Neural cell (in vitro differentiated cells): Measurements from ENCODE around the gene TCHH. TPM values are rescaled to one million over a fixed set of nuclear protein-coding genes. Genes with fewer than 3 reads are reported as not detected.

Experiments used
- H2AFZ ChIP-seq: fragments of 200-600, 300-800 bp; sonication (generic), shearing (Covaris generic); 2 replicates; pipeline ENCODE4 v1.6.0; 2014; ENCODE audit warnings: low read depth, mild to moderate bottlenecking, antibody characterized with exemption, low read length, moderate library complexity
- H3F3A ChIP-seq: fragments of 200-600 bp; shearing (Covaris generic); 2 replicates; pipeline ENCODE4 v1.6.1; 2016; ENCODE audit warnings: mild to moderate bottlenecking, moderate library complexity, mixed read lengths, antibody characterized with exemption, low read length; ENCODE audit not compliant: insufficient read depth, poor library complexity, severe bottlenecking
- H3K27ac ChIP-seq: fragments of 200-600, 300-800 bp; sonication (generic), shearing (Covaris generic); 2 replicates; pipeline ENCODE4 v1.5.1; 2014; ENCODE audit warnings: mild to moderate bottlenecking, low read length, moderate library complexity
- H3K27me3 ChIP-seq: fragments of 300-800, 200-600 bp; sonication (generic), shearing (Covaris generic); 2 replicates; pipeline ENCODE4 v1.6.0; 2014; ENCODE audit warnings: mild to moderate bottlenecking, low read depth, low read length, moderate library complexity; ENCODE audit not compliant: insufficient read depth
- H3K36me3 ChIP-seq: fragments of 300-800, 200-600 bp; sonication (generic), shearing (Covaris generic); 2 replicates; pipeline ENCODE4 v1.5.1; 2014; ENCODE audit warnings: mild to moderate bottlenecking, antibody characterized with exemption, low read length, moderate library complexity; ENCODE audit not compliant: insufficient read depth
- H3K4me2 ChIP-seq: fragments of 300-800, 200-600 bp; sonication (generic), shearing (Covaris generic); 2 replicates; pipeline ENCODE4 v1.6.0; 2014; ENCODE audit warnings: mild to moderate bottlenecking, low read length
- H3K4me3 ChIP-seq: fragments of 300-800, 200-600 bp; sonication (generic), shearing (Covaris generic); 2 replicates; pipeline ENCODE4 v1.5.1; 2014; ENCODE audit warnings: mild to moderate bottlenecking, low read length, moderate library complexity
- H3K79me2 ChIP-seq: fragments of 200-600 bp; shearing (Covaris generic); replicated peaks from 2 replicates; pipeline ENCODE4 v1.6.0; 2014; ENCODE audit warnings: mild to moderate bottlenecking, low read length, moderate library complexity; ENCODE audit not compliant: insufficient read depth
- H3K9ac ChIP-seq: fragments of 300-800, 200-600 bp; sonication (generic), shearing (Covaris generic); 2 replicates; pipeline ENCODE4 v1.6.1; 2016; ENCODE audit warnings: mild to moderate bottlenecking, low read length, mixed read lengths
- H3K9me2 ChIP-seq: fragments of 200-600 bp; shearing (Covaris generic); 2 replicates; pipeline ENCODE4 v1.6.1; 2016; ENCODE audit warnings: mild to moderate bottlenecking, low read length, mixed read lengths; ENCODE audit not compliant: insufficient read depth
- H3K9me3 ChIP-seq: fragments of 200-600, 300-800 bp; sonication (generic), shearing (Covaris generic); 2 replicates; pipeline ENCODE4 v1.6.1; 2016; ENCODE audit warnings: mild to moderate bottlenecking, mixed run types, low read length, moderate library complexity, mixed read lengths
- H4K20me1 ChIP-seq: fragments of 200-600 bp; shearing (Covaris generic); 2 replicates; pipeline ENCODE4 v1.6.1; 2016; ENCODE audit warnings: mild to moderate bottlenecking, mixed run types; ENCODE audit not compliant: insufficient read depth
- CTCF ChIP-seq: fragments of 450-650 bp; IDR thresholded peaks from 2 replicates; pipeline ENCODE4 v1.5.1; 2014; ENCODE audit warnings: antibody characterized with exemption, mild to moderate bottlenecking, moderate library complexity; ENCODE audit not compliant: poor library complexity, severe bottlenecking
- EP300 ChIP-seq: fragments of 450-650 bp; conservative IDR thresholded peaks from 2 replicates; pipeline ENCODE4 v1.6.1; 2014; ENCODE audit warnings: antibody characterized with exemption, mild to moderate bottlenecking, moderate library complexity; ENCODE audit not compliant: poor library complexity, severe bottlenecking
- EZH2 ChIP-seq: fragments of 200-600, 300-800 bp; shearing (Covaris generic), sonication (generic); IDR thresholded peaks from 2 replicates; pipeline ENCODE4 v1.6.1; 2014; ENCODE audit warnings: antibody characterized with exemption, low read length, borderline replicate concordance, mild to moderate bottlenecking; ENCODE audit not compliant: insufficient read depth, poor library complexity, severe bottlenecking
- MXI1 ChIP-seq: fragments of 450-650 bp; conservative IDR thresholded peaks from 2 replicates; pipeline ENCODE4 v1.6.1; 2014; ENCODE audit warnings: antibody characterized with exemption, mild to moderate bottlenecking; ENCODE audit not compliant: poor library complexity, severe bottlenecking
- POLR2AphosphoS5 ChIP-seq: IDR thresholded peaks from 2 replicates; pipeline ENCODE4 v1.6.1; 2012
- RAD21 ChIP-seq: fragments of 450-650 bp; conservative IDR thresholded peaks from 2 replicates; pipeline ENCODE4 v1.6.1; 2014; ENCODE audit warnings: antibody characterized with exemption, mild to moderate bottlenecking, moderate library complexity
- REST ChIP-seq: IDR thresholded peaks from 2 replicates; pipeline ENCODE4 v1.6.1; 2012; ENCODE audit warnings: borderline replicate concordance
- SMC3 ChIP-seq: fragments of 450-650 bp; conservative IDR thresholded peaks from 2 replicates; pipeline ENCODE4 v1.6.1; 2014; ENCODE audit warnings: antibody characterized with exemption, mild to moderate bottlenecking, moderate library complexity; ENCODE audit not compliant: poor library complexity
- TAF1 ChIP-seq: IDR thresholded peaks from 2 replicates; pipeline ENCODE4 v1.6.1; 2012; ENCODE audit warnings: low read depth
- polyA plus RNA-seq: library from polyadenylated mRNA; depleted of rRNA; stranded (reverse); fragments of >200 nt; gene quantifications from 2 replicates; pipeline ENCODE4 v1.2.3, GENCODE V29; 2014

The TCHH gene
- polyA plus RNA-seq, 1 donor from 2014 or later = 0.14 TPM

- Histone ChIP-seq H3K4me2 (no peak overlapping the region), H3K27ac (no peak overlapping the region), H3K9me3 (peaks cover 9% of the 10 kb centered on the region), H3K4me3 (no peak overlapping the region), H3K27me3 (no peaks in the 10 kb centered on the region), H4K20me1 (no peaks in the 10 kb centered on the region), H3F3A (no peaks in the 10 kb centered on the region), H3K79me2 (no peaks in the 10 kb centered on the region), H3K9me2 (no peaks in the 10 kb centered on the region), H3K36me3 (no peaks in the 10 kb centered on the region), H2AFZ (no peak overlapping the region), H3K9ac (no peak overlapping the region)
- TF ChIP-seq TAF1 (no peak), RAD21 (no peak)
These were observed 12.4 kb upstream of the TCHH start for GRCh38 chr1:152127673-152128072.

- Histone ChIP-seq H3K9me3 (no peaks in the 10 kb centered on the region), H3K4me3 (no peak overlapping the region), H4K20me1 (no peaks in the 10 kb centered on the region), H3K27ac (no peak overlapping the region), H3K27me3 (no peaks in the 10 kb centered on the region), H3K9ac (no peak overlapping the region), H3K36me3 (no peaks in the 10 kb centered on the region), H3K9me2 (no peaks in the 10 kb centered on the region), H3K79me2 (no peaks in the 10 kb centered on the region), H2AFZ (no peak overlapping the region), H3F3A (no peaks in the 10 kb centered on the region), H3K4me2 (no peak overlapping the region)
- TF ChIP-seq REST (no peak), EP300 (no peak), EZH2 (no peak), CTCF (no peak), POLR2AphosphoS5 (no peak), MXI1 (no peak), TAF1 (no peak), RAD21 (no peak), SMC3 (no peak)
These were observed 10.7 kb upstream of the TCHH start for GRCh38 chr1:152125834-152126443.

- H3K9ac ChIP-seq = no peak overlapping the region
- H3K4me2 ChIP-seq = no peak overlapping the region
- no peaks in the 10 kb centered on the region for H4K20me1 ChIP-seq
- no peaks in the 10 kb centered on the region for H3K36me3 ChIP-seq
- H2AFZ ChIP-seq = no peak overlapping the region
- H3K9me3 ChIP-seq = no peaks in the 10 kb centered on the region
- H3K4me3 ChIP-seq = no peak overlapping the region
- no peaks in the 10 kb centered on the region for H3K79me2 ChIP-seq
- no peaks in the 10 kb centered on the region for H3K9me2 ChIP-seq
- no peaks in the 10 kb centered on the region for H3F3A ChIP-seq
- peaks cover 13% of the 10 kb centered on the region for H3K27me3 ChIP-seq
- TF ChIP-seq EZH2 = no peak
- no peak overlapping the region for H3K27ac ChIP-seq
These were observed 3.7 kb upstream of the TCHH start for GRCh38 chr1:152118915-152119314.
